Osteoblast (primary cell): ENCODE data around the gene PMS1. TPM values are rescaled to one million over a fixed set of nuclear protein-coding genes. Genes with fewer than 3 reads are reported as not detected.
A peak's percentile ranks its signal among the peaks of the same experiment; 100 is the strongest.

ENCODE experiments used
- DNase-seq: peaks from one replicate; pipeline ENCODE4 v3.0.0; 2011; ENCODE audit warnings: low spot score, mixed read lengths; ENCODE audit not compliant: insufficient read length; ENCODE audit errors: missing footprints
- H2AFZ ChIP-seq: 2 replicates; pipeline ENCODE4 v1.6.0; 2011; ENCODE audit warnings: mild to moderate bottlenecking, low read length
- H3K27ac ChIP-seq: 2 replicates; pipeline ENCODE4 v1.5.1; 2011; ENCODE audit warnings: mild to moderate bottlenecking, low read depth, low read length, moderate library complexity
- H3K27me3 ChIP-seq: 2 replicates; pipeline ENCODE4 v1.6.0; 2012; ENCODE audit warnings: mild to moderate bottlenecking, control low read depth, inconsistent platforms, low read length, moderate library complexity; ENCODE audit not compliant: insufficient read depth
- H3K36me3 ChIP-seq: 2 replicates; pipeline ENCODE4 v1.5.1; 2011; ENCODE audit warnings: mild to moderate bottlenecking, low read length, control low read depth, moderate library complexity; ENCODE audit not compliant: insufficient read depth
- H3K4me1 ChIP-seq: 2 replicates; pipeline ENCODE4 v1.5.1; 2011; ENCODE audit warnings: mild to moderate bottlenecking, low read length, control low read depth, moderate library complexity; ENCODE audit not compliant: insufficient read depth
- H3K4me2 ChIP-seq: 2 replicates; pipeline ENCODE4 v1.6.0; 2011; ENCODE audit warnings: mild to moderate bottlenecking, low read length; ENCODE audit not compliant: insufficient read depth
- H3K4me3 ChIP-seq: fragments of 200-600 bp; sonication (generic); 3 replicates; pipeline ENCODE4 v1.5.1; 2012; ENCODE audit warnings: mild to moderate bottlenecking, low read length, inconsistent platforms; ENCODE audit not compliant: insufficient read depth
- H3K79me2 ChIP-seq: 2 replicates; pipeline ENCODE4 v1.6.0; 2012; ENCODE audit warnings: mild to moderate bottlenecking, low read length, control low read depth, inconsistent platforms; ENCODE audit not compliant: insufficient read depth
- H3K9me3 ChIP-seq: 2 replicates; pipeline ENCODE4 v1.5.1; 2011; ENCODE audit warnings: low read depth, low read length, control low read depth
- H4K20me1 ChIP-seq: 2 replicates; pipeline ENCODE4 v1.6.0; 2012; ENCODE audit warnings: mild to moderate bottlenecking, low read length, control low read depth; ENCODE audit not compliant: insufficient read depth
- CTCF ChIP-seq: IDR thresholded peaks from 2 replicates; pipeline ENCODE4 v1.5.1; 2011; ENCODE audit warnings: mild to moderate bottlenecking, low read depth, low read length, moderate library complexity; ENCODE audit errors: extremely low read depth
- total RNA-seq: library from RNA; depleted of rRNA; stranded (reverse); fragments of >200 nt; gene quantifications from 2 replicates; pipeline ENCODE4 v1.2.3, GENCODE V29; 2012

Gene PMS1
- total RNA-seq, 1 donor, result 29.3 TPM

GRCh38 chr2:189770590-189771322 lies 13.5 kb upstream of the PMS1 start:
- DNase-seq, result no peak
- peaks cover 61% of the 10 kb centered on the region for H3K36me3 ChIP-seq
- TF ChIP-seq CTCF, result no peak
- H3K4me3 ChIP-seq, result no peak overlapping the region
- H3K9me3 ChIP-seq, result no peaks in the 10 kb centered on the region
- no peak overlapping the region for H3K27ac ChIP-seq
- no peak overlapping the region for H2AFZ ChIP-seq
- no peaks in the 10 kb centered on the region for H3K4me1 ChIP-seq
- H3K4me2 ChIP-seq, result no peak overlapping the region
- no peaks in the 10 kb centered on the region for H3K27me3 ChIP-seq
- no peaks in the 10 kb centered on the region for H3K79me2 ChIP-seq
- H4K20me1 ChIP-seq, result no peaks in the 10 kb centered on the region

- Histone ChIP-seq H3K4me1 (no peaks in the 10 kb centered on the region), H3K27ac (no peak overlapping the region), H2AFZ (no peak overlapping the region), H3K9me3 (no peaks in the 10 kb centered on the region), H4K20me1 (peaks cover 3% of the 10 kb centered on the region), H3K4me3 (no peak overlapping the region), H3K36me3 (peaks cover 66% of the 10 kb centered on the region), H3K4me2 (no peak overlapping the region), H3K27me3 (no peaks in the 10 kb centered on the region), H3K79me2 (peaks cover 2% of the 10 kb centered on the region)
- no peak for DNase-seq
- no peak for TF ChIP-seq CTCF
Observed at GRCh38 chr2:189772212-189772611, 12.0 kb upstream of the PMS1 start.

GRCh38 chr2:189782221-189782671 lies 2.0 kb upstream of the PMS1 start:
- H3K4me2 ChIP-seq, result peak overlapping the region; percentile 84
- peak overlapping the region; percentile 95 for H3K27ac ChIP-seq
- H3K4me1 ChIP-seq, result peaks cover 18% of the 10 kb centered on the region
- no peaks in the 10 kb centered on the region for H3K9me3 ChIP-seq
- no peaks in the 10 kb centered on the region for H3K27me3 ChIP-seq
- H3K79me2 ChIP-seq, result peaks cover 88% of the 10 kb centered on the region
- no peaks in the 10 kb centered on the region for H4K20me1 ChIP-seq
- peaks cover 37% of the 10 kb centered on the region for H3K36me3 ChIP-seq
- H3K4me3 ChIP-seq, result peak overlapping the region; percentile 85
- H2AFZ ChIP-seq, result no peak overlapping the region
- no peak for DNase-seq
- TF ChIP-seq CTCF, result no peak

GRCh38 chr2:189783451-189783926 lies 761 bp upstream of the PMS1 start:
- H3K27ac ChIP-seq, result peak overlapping the region; percentile 95
- no peak for DNase-seq
- peaks cover 18% of the 10 kb centered on the region for H3K4me1 ChIP-seq
- H3K9me3 ChIP-seq, result no peaks in the 10 kb centered on the region
- TF ChIP-seq CTCF, result no peak
- peak overlapping the region; percentile 85 for H3K4me3 ChIP-seq
- H3K4me2 ChIP-seq, result peak overlapping the region; percentile 84
- peaks cover 32% of the 10 kb centered on the region for H3K36me3 ChIP-seq
- peaks cover 90% of the 10 kb centered on the region for H3K79me2 ChIP-seq
- no peaks in the 10 kb centered on the region for H3K27me3 ChIP-seq
- no peaks in the 10 kb centered on the region for H4K20me1 ChIP-seq
- peak overlapping the region; percentile 94 for H2AFZ ChIP-seq
